ENCODE results near the gene CHST12.
"Not testable (repeated sequence)": the region's sequence is repeated elsewhere in the genome, so short reads cannot be mapped to it uniquely, and the experiment has no call there.

Gene CHST12

DNA sequence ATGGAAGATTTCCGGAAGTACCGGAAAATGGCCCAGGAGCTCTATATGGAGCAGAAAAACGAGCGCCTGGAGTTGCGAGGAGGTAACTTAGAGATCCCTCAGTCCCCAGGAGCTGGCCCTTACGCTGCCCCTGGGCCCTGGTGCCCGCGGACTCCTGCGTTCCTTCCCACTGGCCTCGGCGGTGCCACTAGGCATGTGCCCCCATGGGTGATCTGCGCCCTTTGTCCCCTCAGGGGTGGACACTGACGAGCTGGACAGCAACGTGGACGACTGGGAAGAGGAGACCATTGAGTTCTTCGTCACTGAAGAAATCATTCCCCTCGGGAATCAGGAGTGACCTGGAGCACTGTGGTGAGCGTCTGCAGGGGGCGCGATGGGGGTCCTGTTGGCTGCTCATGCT, 24.2 kb upstream of the CHST12 start:
- DNase-seq = no peak

DNA sequence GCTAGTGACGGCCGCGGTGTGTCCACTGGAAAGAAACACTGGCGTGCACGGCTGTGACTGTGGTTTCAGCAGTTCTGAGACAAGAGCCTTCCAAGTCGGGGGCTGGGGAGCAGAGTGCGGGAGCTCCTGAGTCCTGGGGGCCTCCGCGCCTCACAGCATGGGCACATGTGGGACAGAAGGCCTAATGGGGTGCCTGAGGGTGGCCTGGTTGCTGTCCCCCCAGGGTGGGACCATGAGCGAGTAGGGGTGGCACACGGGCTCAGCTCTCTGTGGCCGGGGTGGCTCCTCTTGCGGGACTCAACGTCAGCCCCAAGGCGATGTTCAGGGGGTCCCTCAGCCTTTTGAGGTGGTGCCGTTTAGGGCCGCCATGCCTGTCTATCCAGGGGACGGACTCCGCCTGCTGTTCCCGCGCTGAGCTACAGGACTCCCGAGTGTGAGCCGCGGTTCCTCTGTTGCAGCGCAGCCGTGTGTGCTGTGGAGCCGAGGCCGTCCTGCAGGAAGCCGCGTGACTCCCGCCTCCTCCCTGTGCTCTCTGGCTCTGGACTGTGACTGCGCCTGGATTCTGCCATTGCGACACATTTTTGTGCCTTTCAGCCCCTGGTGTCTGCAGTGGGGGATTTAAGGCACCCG, 23.5 kb upstream of the CHST12 start:
- no peak for DNase-seq

DNA sequence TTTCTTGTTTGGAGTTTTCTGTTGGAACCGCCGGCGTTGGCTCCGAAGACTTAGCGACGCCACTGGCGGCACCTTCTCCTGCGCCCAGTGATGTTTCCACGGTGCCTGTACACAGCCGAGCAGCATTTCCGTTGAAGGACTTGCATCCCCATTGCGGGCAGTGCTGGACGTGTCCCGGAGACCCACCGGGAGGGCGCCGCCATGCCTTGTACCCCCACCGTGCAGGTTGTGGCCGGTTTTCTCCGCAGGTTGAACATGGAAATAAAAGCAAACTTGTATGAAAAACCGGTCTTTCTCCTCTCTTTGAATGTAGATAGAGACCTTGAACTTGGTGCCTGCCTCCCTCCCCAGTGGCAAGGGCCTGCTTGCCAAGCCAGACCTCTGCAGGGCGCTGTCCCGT, 22.9 kb upstream of the CHST12 start:
- DNase-seq = no peak

DNA sequence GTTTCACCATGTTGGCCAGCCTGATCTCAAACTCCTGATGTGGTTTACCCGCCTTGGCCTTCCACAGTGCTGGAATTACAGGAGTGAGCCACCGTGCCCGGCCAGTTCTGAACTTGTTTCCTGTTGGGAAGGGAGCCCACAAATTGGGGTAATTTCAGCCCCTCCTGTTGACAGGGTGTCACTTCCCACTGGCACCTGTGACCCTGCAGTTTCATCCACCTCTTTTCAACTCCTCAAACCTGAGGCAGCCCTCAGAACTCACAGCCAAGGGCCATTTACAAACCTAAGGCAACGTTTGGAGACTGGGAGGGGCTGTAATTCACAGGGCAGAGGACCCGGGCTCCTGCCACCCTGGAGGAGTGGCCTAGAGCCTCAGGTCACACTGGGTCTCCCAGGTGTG, 22.2 kb upstream of the CHST12 start:
- no peak for DNase-seq

DNA sequence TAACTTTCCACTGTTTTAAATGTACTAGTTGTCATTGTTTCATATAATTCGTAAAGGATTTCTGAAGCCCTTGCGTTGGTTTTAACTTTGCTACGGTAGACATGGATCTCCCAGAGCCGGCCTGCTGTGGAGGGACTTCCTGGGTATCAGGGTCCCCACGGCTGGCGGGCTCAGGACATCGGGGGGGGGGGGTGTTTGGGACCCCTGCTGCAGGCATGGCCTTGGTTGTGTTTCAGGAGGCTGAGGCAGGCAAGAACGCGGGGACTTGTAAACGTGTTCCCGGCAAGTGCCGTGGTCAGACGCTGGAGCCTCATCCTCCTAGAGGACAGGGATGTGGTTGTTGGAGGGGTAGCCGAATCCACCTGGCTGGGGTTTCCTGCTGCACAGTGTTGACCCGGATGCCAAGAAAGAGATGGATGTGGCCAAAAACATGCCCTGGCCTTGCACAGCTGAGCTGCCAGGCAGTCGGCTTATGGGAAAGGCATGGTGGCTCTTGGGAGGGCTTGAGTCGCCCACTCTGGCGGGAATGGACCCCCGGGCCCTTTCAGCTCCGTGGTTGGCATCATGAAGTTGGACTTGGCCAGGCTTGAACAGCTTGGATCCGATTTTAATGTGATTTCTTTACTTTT, 21.4 kb upstream of the CHST12 start:
- no peak for DNase-seq

DNA sequence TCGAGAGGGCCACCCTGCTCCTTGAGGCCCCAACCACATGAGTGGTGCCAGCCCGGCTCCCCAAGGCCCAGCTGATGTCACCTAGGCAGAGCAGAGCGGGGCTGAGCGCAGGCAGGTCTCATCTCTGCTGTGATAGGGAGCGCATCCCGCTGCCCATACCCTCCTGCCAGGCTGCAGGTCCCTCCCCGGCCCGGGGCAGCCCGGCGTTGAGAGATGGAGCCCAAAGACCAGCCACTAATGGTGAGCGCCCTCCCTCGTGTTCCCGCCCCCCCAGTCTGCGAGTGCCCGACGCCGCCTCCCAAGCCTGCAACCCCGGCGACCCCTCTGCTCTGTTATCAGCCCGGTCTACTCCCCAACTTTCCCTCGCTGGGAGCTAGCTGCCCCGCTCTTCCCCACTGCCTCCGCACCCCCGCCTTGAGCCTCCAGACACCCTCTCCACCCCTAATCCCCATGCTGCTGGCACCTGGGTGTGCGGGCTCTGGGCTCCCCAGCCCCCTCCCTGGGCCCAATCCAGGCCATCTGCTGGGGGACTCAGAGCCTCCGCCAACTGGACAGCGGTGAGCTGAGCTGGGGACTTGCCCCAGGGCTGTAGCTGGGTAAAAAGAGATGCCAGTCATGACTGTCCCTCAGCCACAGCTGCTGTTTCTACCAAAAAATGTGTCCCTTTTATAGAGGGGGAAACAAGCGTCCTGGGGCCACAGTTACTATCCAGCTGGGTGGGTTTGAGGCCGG, 19.7 kb upstream of the CHST12 start:
- DNase-seq = no peak

DNA sequence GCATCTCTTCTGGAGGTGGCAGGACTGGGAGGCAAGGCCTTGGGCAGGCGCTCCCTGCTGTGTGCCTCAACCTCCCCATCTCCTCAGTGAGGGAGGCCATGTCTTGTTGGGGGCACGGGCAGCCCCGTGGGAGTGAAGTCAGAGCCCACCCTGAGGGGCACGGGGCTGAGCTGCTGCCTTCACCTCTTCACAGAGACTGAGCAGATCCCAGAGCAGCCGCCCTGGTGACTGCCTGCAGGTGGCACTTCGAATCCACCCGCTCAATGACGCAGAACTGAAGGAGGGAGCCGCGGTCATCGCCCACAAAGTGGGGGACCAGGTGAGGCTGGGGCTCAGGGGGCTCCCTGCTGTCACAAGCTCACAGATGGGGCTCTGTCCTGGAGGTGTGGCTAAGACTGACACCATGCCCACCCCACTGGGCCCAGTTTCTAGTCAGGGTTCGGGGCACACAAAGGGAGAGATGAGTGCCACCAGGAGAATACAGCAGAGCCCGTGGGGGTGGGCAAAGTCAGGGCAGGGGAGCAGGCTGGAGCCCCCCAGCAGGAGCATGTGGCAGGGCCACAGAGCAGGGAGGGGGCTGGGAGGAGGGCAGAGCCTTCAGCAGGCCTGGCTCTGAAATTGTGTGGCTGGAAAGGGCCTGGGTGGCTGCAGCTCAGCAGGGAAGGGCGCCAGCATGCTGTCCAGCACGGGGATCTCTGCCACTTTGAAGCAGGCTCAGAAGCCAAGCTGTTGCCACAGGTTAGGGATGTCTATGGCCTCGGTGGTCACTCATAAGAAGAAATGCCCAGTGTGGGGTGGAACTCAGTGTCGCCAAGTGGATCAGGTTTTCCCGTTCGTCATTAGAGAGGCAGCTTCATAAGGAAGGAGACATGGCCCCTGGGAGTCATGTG, 18.8 kb upstream of the CHST12 start:
- no peak for DNase-seq

DNA sequence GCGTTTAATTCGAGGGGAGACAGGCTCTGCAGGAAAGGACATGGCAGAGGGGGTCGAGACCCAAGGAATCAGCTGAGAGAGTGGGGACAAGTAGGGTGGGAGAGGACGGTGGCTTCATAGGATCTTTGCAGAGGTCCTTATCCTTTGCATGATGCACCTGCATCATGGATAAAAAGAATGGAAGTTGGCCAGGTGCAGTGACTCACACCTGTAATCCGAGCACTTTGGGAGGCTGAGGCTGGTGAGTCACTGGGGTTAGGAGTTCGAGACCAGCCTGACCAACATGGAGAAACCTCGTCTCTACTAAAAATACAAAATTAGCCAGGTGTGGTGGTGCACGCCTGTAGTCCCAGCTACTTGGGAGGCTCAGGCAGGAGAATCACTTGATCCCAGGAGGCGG, 17.3 kb upstream of the CHST12 start:
- not testable (repeated sequence) for DNase-seq

DNA sequence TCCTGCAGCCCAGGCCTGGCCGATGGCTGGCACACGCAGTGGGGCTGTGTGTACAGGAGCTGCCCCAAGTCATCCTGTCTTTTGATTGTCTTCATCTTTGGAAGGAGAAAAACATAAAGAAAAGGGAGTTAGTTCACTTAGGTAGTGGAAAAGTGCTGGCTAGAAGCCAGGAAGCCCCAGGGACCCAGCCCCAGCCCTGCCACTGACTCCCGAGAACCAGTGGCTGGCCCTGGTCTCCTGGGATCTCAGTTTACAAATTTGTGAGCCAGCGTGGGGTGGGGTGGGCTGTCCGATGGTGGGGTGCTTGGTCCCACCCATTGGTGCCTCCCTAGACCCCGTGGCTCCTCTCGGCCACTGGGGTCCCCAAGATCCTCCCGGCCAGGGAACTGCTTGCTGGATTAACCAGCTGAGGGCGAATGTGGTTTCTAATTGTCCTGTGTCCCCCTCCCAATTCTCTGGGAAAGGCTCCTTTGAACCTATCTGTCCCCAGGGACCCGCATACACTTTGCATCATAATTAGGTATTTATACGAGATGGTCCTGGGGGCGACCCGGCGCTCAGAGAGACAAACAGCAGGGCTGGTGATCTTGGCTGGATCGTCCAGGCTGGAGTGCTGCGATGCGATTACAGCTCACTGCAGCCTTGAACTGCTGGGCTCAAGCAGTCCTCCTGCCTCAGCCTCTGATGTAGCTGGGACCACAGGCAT, 16.3 kb upstream of the CHST12 start:
- peak; percentile 72 to 92 for DNase-seq

DNA sequence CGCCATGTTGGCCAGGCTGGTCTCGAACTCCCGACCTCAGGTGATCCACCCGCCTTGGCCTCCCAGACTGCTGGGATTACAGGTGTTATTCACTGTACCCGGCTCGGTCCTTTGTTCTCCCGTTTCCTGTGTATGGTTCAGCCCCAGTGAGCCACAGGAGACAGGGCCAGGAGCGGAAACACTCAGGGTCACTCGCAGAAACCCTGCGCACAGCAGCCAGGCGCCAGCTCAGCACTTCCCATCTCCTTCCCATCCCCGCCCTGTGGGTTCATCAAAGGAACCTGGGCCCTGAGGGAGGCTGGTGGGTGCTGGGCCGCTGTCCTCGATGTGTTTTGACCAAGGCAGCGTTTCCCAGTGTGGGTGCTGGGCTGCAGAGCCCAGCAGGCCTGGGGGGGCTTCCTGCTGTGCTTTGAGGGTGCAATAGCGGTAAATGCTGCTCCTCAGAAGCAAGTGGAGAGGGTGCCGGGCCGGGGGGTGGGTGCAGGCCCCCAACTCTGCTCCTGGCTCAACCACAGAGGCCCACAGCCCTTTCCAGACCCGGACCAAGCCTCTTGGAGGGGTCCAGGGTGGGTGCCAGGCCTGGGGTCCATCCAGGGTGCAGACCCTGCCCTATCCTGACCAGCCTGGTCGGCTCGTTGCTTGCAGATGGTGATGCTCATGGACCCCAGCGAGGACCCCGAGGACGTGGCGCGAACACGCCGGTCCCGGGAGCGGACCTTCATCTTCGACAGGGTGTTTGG, 15.3 kb upstream of the CHST12 start:
- no peak for DNase-seq

DNA sequence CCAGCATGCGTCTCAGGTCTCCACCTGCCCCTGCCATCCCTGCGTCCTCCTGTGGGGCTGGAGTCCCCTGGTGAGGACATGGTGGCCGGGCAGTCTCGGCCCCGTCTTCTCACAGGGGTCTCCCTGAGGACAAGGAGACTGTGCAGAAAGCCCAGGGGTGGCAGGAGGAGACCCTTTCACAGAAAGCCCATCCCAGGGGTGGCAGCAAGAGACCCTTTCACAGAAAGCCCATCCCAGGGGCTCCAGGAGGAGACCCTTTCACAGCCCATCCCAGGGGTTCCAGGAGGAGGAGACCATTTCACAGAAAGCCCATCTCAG, 14.8 kb upstream of the CHST12 start:
- no peak for DNase-seq

DNA sequence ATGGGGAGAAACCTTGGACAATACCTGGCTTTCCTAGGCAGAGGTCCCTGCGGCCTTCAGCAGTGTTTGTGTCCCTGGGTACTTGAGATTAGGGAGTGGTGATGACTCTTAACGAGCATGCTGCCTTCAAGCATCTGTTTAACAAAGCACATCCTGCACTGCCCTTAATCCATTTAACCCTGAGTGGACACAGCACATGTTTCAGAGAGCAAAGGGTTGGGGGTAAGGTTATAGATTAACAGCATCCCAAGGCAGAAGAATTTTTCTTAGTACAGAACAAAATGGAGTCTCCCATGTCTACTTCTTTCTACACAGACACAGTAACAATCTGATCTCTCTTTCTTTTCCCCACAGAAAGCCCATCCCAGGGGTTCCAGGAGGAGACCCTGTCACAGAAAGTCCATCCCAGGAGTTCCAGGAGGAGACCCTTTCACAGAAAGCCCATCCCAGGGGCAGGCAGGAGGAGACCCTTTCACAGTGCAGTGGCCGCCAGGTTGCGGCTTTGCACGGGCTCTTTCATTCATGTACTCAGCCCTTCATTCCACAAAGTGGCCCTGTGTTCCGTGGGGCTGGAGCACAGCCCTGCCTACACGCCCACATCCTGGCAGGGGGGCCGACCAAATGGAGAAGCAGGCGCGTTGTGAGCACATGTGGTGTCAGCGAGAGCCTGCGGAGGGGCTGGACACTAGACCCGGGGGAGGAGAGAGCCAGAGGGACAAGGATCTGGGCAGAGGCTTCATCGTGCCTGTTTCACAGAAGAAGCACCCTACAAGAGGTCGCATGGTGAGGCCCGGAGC, 13.2 kb upstream of the CHST12 start:
- not testable (repeated sequence) for DNase-seq

DNA sequence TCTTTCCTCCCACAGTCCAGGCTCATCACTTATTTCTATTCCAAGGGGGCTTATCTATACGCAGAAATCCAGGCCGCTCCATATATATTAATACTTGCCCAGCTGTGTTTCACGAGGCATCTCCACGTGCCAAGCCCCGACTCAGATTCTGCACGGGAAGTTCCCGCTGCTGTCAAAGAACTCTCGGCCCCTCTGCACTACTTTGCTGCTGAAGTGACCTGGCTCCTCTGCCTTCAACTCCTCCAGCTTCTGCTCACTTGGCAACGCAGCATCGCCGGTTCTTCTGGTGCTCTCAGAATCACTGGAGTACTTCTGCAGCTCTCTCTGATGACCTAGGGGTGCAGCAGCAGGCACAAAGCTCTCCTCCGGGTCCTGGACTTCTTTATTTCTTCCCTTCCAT, 9.7 kb upstream of the CHST12 start:
- no peak for DNase-seq

DNA sequence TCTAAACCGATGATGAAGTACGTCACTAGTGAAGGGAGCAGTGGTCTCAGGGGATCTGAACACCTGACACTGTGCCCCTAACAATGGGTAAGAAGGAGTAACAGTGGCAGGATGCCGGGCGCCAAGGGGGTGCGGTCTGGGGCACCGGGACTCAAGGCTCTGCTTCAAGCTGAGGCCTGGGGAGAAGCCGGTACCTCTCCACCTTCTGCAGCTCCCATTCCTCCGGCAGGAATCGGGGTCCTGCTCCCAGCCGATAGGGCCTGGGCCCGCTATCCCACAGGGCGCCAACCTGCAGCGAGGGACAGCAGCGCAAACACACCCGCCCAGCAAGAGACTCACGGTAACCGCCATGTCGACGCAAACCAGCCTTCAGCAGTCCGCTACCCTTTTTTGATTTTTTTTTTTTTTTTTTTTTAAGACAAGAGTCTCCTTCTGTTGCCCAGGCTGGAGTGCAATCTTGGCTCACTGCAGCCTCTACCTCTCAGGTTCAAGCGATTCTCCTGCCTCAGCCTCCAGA, 8.8 kb upstream of the CHST12 start:
- no peak for DNase-seq

DNA sequence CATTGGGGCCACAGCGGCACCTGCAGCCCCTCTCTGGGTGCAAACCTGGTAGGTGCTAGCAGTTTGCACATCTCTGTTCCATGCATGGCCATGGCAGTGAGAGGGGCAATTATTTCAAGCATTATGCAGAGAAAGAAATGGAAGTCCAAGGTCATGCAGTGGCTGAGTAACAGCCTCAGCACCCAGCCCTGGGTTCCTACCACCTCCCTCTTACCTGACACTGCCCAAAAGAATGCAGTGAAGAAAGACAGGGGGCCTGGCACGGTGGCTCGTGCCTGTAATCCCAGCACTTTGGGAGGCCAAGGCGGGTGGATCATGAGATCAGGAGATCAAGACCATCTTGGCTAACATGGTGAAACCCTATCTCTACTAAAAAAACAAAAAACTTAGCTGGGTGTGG, 4.9 kb upstream of the CHST12 start:
- no peak for DNase-seq

DNA sequence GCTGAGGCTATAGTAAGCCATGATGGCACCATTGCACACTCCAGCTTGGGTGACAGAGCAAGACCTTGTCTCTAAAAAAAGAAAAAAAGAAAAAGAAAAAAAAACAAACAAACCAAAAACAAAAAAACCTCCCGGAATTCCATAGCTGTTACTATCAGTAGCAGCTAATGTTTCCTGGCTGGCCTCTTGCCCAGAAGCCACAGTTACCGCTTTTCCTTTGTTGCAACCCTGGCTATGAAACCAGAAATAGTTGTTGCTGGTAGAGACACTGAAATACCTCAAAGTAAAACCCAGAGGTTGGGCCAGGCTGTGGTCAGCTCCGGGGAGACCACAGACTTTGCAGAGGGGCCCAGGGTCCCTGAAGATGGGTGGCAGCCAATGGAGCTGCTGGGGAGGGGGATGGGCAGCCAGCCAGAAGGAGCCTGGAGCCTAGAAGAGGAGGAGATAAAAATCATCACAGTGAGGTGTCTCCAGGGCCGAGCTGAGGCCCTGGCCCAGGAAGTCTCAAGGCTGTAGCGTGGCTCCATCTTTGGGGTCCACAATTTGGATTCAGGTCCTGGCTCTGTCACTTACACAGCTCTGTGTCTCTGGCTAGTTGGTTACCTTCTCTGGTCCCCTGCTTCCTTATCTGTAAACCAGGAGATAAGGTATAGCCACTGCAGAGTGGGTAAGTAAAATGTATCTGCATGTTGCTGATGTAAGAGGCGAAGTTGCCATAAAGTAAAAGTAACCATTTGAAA, 3.4 kb upstream of the CHST12 start:
- DNase-seq = no peak

DNA sequence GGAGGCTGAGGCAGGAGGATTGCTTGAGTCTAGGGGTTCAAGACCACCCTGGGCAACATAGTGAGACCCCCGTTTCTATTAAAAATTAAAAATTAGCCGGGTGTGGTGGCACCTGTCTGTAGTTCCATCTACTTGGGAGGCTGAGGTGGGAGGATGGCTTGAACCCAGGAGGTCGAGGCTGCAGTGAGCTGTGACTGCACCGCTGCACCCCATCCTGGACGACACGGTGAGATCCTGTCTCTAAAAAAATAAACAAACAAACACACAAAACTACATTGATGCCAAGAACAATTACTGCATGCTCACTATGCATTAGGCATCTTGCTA, 761 bp upstream of the CHST12 start:
- no peak for DNase-seq

DNA sequence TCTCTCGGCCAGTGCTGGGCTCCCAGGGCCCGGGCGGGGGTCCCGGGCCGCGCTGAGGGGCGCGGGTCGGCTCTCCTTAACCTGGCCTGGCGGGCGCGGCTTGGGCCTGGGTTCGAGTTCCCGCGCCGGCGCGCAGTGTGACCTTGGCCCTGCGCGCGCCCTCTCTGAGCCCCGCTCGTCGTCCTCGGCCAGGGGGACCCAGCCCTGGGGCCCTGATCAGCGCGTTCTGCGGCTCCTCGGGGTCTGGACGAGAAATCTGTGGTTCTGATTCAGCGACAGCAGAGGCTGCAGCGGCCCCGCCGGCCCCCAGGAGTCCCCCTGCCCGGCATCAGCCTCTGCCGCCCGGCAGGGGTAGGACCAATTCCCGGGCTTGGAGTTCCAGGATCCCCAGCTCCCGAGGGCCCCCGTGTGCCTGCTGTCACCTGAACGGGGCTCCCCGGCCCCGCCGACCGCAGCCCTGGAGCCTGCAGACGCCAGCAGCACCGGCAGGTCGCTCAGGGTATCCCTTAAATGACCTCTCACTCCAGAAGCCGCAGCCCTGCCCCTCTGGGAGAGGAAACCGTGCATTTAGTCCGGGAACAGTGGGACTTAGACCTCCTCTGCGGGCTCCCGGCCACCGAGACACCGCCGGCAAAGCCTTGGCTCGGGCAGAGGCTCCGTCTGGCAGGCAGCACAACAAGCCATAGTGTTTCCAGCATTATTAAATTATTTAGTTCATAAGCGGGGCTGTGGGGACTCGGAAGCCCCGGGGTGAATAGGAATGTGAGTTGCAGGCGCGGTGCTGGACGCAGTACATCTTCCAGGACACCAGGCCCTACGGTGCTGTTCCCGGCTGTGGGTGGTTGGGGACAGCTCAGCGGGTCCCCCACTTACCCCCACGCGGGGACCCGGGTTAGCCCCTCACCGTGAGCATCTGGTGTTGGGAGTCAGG, 572 bp downstream of the CHST12 start:
- peak in 1 of 2 experiments; percentile 73 for DNase-seq

DNA sequence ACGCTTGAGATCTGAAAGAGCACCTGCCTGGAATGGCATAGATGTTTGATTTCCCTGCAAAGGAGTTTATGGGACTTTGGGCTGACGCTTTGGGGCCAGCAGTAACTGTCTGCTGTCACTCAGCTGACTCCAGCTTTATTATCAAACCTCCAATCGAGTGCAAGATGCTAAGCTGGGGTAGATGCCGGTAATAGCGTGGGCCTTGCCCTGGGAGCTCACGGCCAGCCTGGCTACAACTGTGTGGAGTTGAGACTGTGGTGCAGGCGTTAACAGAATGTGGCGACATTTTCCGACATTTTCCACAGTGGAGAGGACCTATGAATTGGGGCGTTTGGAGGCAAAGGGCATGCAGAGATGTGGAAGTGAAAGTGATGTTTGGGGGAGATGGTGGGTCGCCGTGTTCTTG, 1.3 kb downstream of the CHST12 start:
- no peak for DNase-seq
